MCF 10A (cell line): ENCODE data around the gene CACNA1B. TPM values are rescaled to one million over a fixed set of nuclear protein-coding genes. Genes with fewer than 3 reads are reported as not detected.

ENCODE experiments used
- BruUV-seq: library from RNA; stranded (reverse); fragments of 400-500 nt; replicated peaks from 2 replicates; lab custom pipeline; 2021; lab: Mats Ljungman, UMichigan
- CTCF ChIA-PET: fragments of 300-600 bp; sonication (Branson Sonifier 250); formaldehyde crosslinking; extraction: SDS; loops from one replicate; lab custom pipeline; 2021; ENCODE audit warnings: antibody characterized with exemption, inconsistent platforms; lab: Yijun Ruan, JAX
- POLR2A ChIA-PET: fragments of 300-600, 350-650 bp; sonication (Branson Sonifier 250); formaldehyde crosslinking; extraction: SDS; loops from one replicate; lab custom pipeline; 2020; ENCODE audit warnings: antibody characterized with exemption, inconsistent platforms; lab: Yijun Ruan, JAX
- DNase-seq: peaks from one replicate; pipeline ENCODE4 v3.0.0-alpha.2; 2018; ENCODE audit not compliant: unreplicated experiment
- H3K27ac Mint-ChIP-seq: one replicate; pipeline ENCODE4 v1.8.0; 2022; ENCODE audit warnings: mild to moderate bottlenecking, low read depth, mixed read lengths; ENCODE audit not compliant: unreplicated experiment
- H3K27me3 Mint-ChIP-seq: one replicate; pipeline ENCODE4 v1.8.0; 2022; ENCODE audit warnings: mixed read lengths; ENCODE audit not compliant: insufficient read depth, unreplicated experiment
- H3K36me3 Mint-ChIP-seq: one replicate; pipeline ENCODE4 v1.8.0; 2022; ENCODE audit warnings: mild to moderate bottlenecking, moderate library complexity, mixed read lengths; ENCODE audit not compliant: insufficient read depth, unreplicated experiment
- H3K4me1 Mint-ChIP-seq: one replicate; pipeline ENCODE4 v1.8.0; 2022; ENCODE audit warnings: mixed read lengths; ENCODE audit not compliant: insufficient read depth, unreplicated experiment
- H3K4me3 Mint-ChIP-seq: one replicate; pipeline ENCODE4 v1.8.0; 2022; ENCODE audit warnings: mild to moderate bottlenecking, moderate library complexity, mixed read lengths; ENCODE audit not compliant: unreplicated experiment
- H3K9me3 Mint-ChIP-seq: one replicate; pipeline ENCODE4 v1.8.0; 2022; ENCODE audit warnings: mixed read lengths; ENCODE audit not compliant: unreplicated experiment
- CTCF ChIP-seq: fragments of 200-600 bp; IDR thresholded peaks from one replicate; pipeline ENCODE4 v1.8.0; 2022; ENCODE audit warnings: antibody characterized with exemption, mild to moderate bottlenecking; ENCODE audit not compliant: unreplicated experiment
- intact Hi-C: fragments of 100-400 bp; cut with micrococcal nuclease; formaldehyde crosslinking; loops from 2 replicates; pipeline ENCODE4 v1.14.1; 2022
- total RNA-seq: library from RNA; stranded (reverse); gene quantifications from 2 replicates; pipeline ENCODE4 v1.2.3, GENCODE V29; 2022

Gene CACNA1B
- total RNA-seq, 1 experiment from 2014 or later: not detected

- CTCF ChIA-PET: no interaction called here
- H3K27ac Mint-ChIP-seq: no peak overlapping the region
- intact Hi-C loops: no loop called here
- no peaks in the 10 kb centered on the region for H3K27me3 Mint-ChIP-seq
- peaks cover 18% of the 10 kb centered on the region for H3K9me3 Mint-ChIP-seq
- no peak for TF ChIP-seq CTCF
- BruUV-seq: no TSS peak
- POLR2A ChIA-PET: no interaction called here
- H3K4me1 Mint-ChIP-seq: no peaks in the 10 kb centered on the region
- H3K36me3 Mint-ChIP-seq: peaks cover 7% of the 10 kb centered on the region
- no peak for DNase-seq
- H3K4me3 Mint-ChIP-seq: no peak overlapping the region
Observed at GRCh38 chr9:137924761-137925369, 47.3 kb downstream of the CACNA1B start.

GRCh38 chr9:137943655-137944054 is 66.1 kb downstream of the CACNA1B start:
- no peak overlapping the region for H3K4me3 Mint-ChIP-seq
- H3K27me3 Mint-ChIP-seq: no peaks in the 10 kb centered on the region
- DNase-seq: no peak
- H3K36me3 Mint-ChIP-seq: no peaks in the 10 kb centered on the region
- no peaks in the 10 kb centered on the region for H3K4me1 Mint-ChIP-seq
- H3K9me3 Mint-ChIP-seq: peaks cover 20% of the 10 kb centered on the region
- no peak for TF ChIP-seq CTCF
- no TSS peak for BruUV-seq
- no peak overlapping the region for H3K27ac Mint-ChIP-seq
- ChIA-PET POLR2A (no interaction called here), CTCF (no interaction called here)
- intact Hi-C loops: no loop called here

- Mint-ChIP-seq H3K36me3 (no peaks in the 10 kb centered on the region), H3K27ac (no peak overlapping the region), H3K27me3 (no peaks in the 10 kb centered on the region), H3K9me3 (peaks cover 7% of the 10 kb centered on the region), H3K4me1 (no peaks in the 10 kb centered on the region), H3K4me3 (no peak overlapping the region)
- BruUV-seq: no TSS peak
- ChIA-PET CTCF (no interaction called here), POLR2A (no interaction called here)
- TF ChIP-seq CTCF: no peak
- intact Hi-C loops: no loop called here
- DNase-seq: no peak
Observed at GRCh38 chr9:137945581-137945980, 68.0 kb downstream of the CACNA1B start.

GRCh38 chr9:137946993-137947392 is 69.4 kb downstream of the CACNA1B start:
- no peak overlapping the region for H3K4me3 Mint-ChIP-seq
- H3K27ac Mint-ChIP-seq: no peak overlapping the region
- no TSS peak for BruUV-seq

More at GRCh38 chr9:137946993-137947392, 69.4 kb downstream of the CACNA1B start:
- Mint-ChIP-seq H3K9me3 (peaks cover 7% of the 10 kb centered on the region), H3K4me1 (no peaks in the 10 kb centered on the region), H3K36me3 (no peaks in the 10 kb centered on the region), H3K27me3 (no peaks in the 10 kb centered on the region)
- ChIA-PET POLR2A (no interaction called here), CTCF (no interaction called here)
- TF ChIP-seq CTCF: no peak
- no peak for DNase-seq
- intact Hi-C loops: no loop called here
